ENCODE results near the gene PRKCB.
"Not testable (repeated sequence)": the region's sequence is repeated elsewhere in the genome, so short reads cannot be mapped to it uniquely, and the experiment has no call there.

PRKCB gene

DNA sequence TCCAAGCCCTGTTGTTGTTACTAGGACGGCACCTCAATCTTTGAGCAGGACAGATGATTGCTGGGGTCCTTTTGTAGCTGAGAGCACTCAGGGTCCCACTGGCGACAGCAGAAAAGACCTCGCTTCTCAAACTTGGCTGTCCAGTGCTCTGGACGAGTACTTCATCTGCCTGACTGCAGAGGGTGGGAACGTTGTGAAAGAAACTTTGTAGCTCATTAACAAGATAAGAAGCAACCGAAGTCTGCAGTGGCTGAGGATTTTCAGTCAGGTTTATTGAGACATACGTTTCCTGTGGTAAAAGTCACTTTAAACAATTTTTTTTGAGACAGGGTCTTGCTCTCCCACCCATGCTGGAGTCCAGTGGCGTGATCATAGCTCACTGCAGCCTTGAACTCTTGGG, 191.7 kb downstream of the PRKCB start:
- DNase-seq (ENCODE audit: insufficient read length, low spot score) (no peak), FAIRE-seq (no peak)

GRCh38 chr16:24029841-24030240, 194.1 kb downstream of the PRKCB start:
- not testable (repeated sequence) for FAIRE-seq; DNase-seq (ENCODE audit: insufficient read length, low spot score)

GRCh38 chr16:24035127-24035842, 199.5 kb downstream of the PRKCB start:
- DNase-seq (ENCODE audit: insufficient read length, low spot score) (no peak), FAIRE-seq (no peak)

GRCh38 chr16:24036038-24036543, 200.3 kb downstream of the PRKCB start:
- no peak for FAIRE-seq

DNA sequence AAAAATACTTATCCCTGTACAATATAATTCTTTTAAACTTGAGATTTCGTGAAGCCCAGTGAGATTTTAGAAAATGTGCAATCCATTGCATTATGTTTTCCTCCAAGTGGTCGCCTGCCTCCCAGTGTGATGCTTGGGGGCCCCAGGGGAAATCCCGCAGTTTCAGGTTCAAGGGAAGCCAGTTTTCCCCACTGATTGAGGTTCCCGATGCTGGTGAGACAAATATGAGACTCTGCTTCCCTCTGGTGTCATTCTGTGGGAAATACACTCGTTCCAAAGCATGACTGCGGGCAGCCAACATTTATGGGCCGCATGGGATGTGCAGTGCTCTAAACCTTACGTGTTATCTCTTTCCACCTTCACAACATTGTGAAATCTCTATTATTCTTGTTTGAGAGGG, 200.8 kb downstream of the PRKCB start:
- DNase-seq (ENCODE audit: insufficient read length, low spot score) (peak; percentile 28), FAIRE-seq (peak; percentile 84)

More at GRCh38 chr16:24036038-24036543, 200.3 kb downstream of the PRKCB start:
- DNase-seq (ENCODE audit: insufficient read length, low spot score) = no peak

GRCh38 chr16:24037335-24037734, 201.6 kb downstream of the PRKCB start:
- FAIRE-seq = peak; percentile 35

DNA sequence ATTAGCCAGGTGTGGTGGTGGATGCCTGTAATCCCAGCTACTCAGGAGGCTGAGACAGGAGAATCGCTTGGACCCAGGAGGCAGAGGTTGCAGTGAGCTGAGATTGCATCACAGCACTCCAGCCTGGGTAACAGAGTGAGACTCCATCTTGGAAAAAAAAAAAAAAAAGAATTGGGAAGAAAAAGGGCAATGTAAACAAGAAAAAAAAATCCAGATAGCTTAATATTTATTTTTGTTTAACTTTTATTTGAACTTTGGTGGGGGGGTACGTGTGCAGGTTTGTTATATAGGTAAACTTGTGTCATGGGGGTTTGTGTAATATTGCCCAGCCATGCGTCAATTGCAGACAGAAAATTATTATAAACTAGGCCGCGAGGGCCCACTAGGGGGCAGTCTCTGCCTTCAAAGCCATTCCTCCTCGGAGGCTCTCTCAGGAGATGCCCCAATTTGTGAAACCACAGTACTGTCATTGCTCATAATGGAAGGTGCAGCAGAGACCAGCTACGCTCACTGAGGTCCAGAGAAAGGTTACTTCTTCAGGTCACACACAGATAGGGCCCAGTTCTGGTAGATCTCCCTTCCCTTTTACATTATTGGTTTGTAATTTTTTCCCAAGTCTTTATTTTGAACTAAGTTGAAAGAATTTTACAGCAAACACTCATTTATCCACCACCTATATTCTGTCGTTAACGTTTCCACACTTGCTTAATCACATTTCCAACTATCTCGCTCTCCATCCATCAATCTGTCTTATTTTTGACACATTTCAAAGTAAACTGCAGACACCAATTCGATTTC, 206.2 kb downstream of the PRKCB start:
- peak; percentile 84 for DNase-seq (ENCODE audit: insufficient read length, low spot score)
- peak; percentile 89 for FAIRE-seq

More at GRCh38 chr16:24037335-24037734, 201.6 kb downstream of the PRKCB start:
- no peak for DNase-seq (ENCODE audit: insufficient read length, low spot score)

DNA sequence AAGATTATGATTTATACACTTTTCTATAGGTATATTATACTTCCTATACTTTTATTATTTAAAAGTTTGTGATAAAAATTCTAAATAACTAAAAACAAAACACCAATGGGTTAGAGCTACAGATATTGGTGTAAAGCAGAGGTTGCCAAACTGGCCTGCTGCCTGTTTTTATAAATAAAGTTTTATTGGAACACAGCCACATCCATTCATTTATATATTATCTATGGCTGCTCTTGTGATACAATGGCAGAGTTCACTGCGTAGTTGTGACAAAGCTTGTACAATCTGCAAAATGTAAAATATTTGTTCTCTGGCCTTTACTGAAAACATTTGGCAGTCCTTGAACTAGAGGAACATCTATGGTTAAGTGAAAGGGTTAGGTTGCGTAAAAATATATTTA, 208.7 kb downstream of the PRKCB start:
- FAIRE-seq = no peak
- DNase-seq (ENCODE audit: insufficient read length, low spot score) = no peak

DNA sequence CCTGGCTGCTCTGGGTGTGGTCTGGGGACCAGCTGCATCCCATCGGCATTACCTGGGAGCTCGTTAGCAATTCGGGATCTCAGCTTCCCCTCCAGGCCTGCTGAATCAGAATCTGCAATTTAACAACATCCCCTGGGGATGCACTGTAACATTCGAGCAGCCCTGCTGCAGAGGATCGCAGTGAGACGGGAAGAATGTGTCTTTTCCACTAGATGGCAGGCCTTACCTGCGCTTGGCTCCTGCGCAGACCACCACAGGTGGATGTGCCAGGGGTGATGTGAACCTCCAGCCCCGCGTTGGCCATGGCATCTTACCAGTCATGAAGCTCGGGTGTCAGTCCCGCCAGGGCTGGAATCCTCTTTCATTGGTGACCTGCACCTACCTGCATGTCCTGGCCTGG, 209.9 kb downstream of the PRKCB start:
- DNase-seq (ENCODE audit: insufficient read length, low spot score) (no peak), FAIRE-seq (no peak)

DNA sequence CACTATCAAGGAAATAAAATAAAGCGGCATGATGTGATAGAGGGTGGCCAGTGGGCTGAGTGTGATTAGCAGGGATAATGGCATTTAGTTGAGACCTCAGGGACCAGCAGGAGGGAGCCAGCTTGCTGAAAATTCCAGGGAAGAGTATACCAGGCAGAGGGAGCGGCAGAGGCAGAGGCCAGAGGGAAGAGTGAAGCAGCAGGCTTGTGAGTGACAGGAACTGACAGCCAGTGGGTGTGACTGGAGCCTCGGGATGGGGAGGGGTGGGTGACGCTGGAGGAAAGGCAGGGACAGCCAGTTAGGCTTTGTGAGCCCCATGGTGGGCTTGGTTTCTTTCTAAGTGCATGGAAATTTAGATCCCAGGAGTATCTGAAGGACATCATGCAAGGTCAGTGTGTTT, 210.7 kb downstream of the PRKCB start:
- FAIRE-seq (no peak), DNase-seq (ENCODE audit: insufficient read length, low spot score) (no peak)

- FAIRE-seq (no peak), DNase-seq (ENCODE audit: insufficient read length, low spot score) (no peak)
Observed at GRCh38 chr16:24049113-24049512, 213.3 kb downstream of the PRKCB start.

DNA sequence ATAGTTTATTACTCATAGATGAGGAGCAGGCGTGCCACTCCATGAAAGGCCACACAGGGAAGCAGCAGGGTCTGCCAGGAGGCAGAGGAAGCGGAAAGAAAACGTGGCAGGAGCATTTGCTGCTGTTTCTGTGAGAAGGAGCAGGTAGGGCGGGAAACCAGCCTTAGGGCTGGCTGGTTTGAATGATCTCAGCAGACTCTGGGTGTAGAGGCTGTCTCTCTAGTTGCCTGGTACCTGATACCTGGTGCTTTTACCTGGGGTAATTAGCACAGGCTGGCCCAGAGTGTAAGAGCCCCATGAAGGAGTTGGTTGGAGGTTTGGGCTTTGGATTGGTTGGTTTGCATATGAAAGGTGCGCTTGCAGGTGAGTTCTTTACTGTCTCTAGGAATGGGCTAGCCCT, 215.3 kb downstream of the PRKCB start:
- DNase-seq (ENCODE audit: insufficient read length, low spot score) (no peak), FAIRE-seq (no peak)

GRCh38 chr16:24052329-24053098, 216.7 kb downstream of the PRKCB start:
- FAIRE-seq (no peak), DNase-seq (ENCODE audit: insufficient read length, low spot score) (no peak)

GRCh38 chr16:24053099-24053946, 217.5 kb downstream of the PRKCB start:
- DNase-seq (ENCODE audit: insufficient read length, low spot score) (no peak), FAIRE-seq (no peak)

GRCh38 chr16:24054741-24055491, 219.1 kb downstream of the PRKCB start:
- no peak for FAIRE-seq

GRCh38 chr16:24062270-24062817, 226.6 kb downstream of the PRKCB start:
- DNase-seq (ENCODE audit: insufficient read length, low spot score) (no peak), FAIRE-seq (no peak)

More at GRCh38 chr16:24054741-24055491, 219.1 kb downstream of the PRKCB start:
- DNase-seq (ENCODE audit: insufficient read length, low spot score) = no peak

GRCh38 chr16:24069036-24069590, 233.3 kb downstream of the PRKCB start:
- DNase-seq (ENCODE audit: insufficient read length, low spot score) (no peak), FAIRE-seq (no peak)

DNA sequence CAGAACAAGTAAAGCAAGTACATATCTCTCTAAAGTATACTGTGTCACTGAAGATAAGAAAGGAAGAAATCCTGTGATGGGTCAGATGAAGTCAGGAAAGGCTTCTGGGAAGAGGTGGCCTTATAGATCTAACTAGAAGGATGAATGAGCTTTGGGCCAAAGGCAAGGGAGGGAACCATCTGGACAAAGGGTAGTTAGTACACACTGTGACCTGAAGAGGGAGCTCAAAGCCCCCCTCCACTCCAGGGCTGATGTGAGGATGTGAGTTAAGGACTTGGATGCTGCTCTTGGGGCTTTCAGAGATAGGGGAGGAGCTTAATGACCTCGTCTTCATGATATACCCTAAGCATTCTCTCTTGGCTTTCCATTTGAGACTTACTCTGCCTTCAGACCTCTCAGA, 235.1 kb downstream of the PRKCB start:
- FAIRE-seq = peak; percentile 90
- peak; percentile 29 for DNase-seq (ENCODE audit: insufficient read length, low spot score)

Measured in GM19239 (cell line).